SK-N-SH (cell line): Measurements from ENCODE around the gene C16orf92. TPM values are rescaled to one million over a fixed set of nuclear protein-coding genes. Genes with fewer than 3 reads are reported as not detected.

Source experiments
- CTCF ChIA-PET: fragments of 300-600, 350-600 bp; formaldehyde crosslinking; extraction: SDS; loops from one replicate; lab custom pipeline; 2021; lab: Yijun Ruan, JAX
- POLR2A ChIA-PET: fragments of 350-600 bp; sonication (Branson Sonifier 250); formaldehyde crosslinking; extraction: SDS; loops from one replicate; lab custom pipeline; 2020; ENCODE audit warnings: antibody characterized with exemption, inconsistent platforms; lab: Yijun Ruan, JAX
- DNase-seq: peaks from one replicate; pipeline ENCODE4 v3.0.0; 2012
- H2AFZ ChIP-seq: fragments of 200-600 bp; sonication (generic); 2 replicates; pipeline ENCODE4 v1.8.1; 2016; ENCODE audit warnings: antibody characterized with exemption, mild to moderate bottlenecking, low read depth
- H3F3A ChIP-seq: fragments of 200-600 bp; sonication (generic); replicated peaks from 2 replicates; pipeline ENCODE3; 2016; ENCODE audit warnings: antibody characterized with exemption, mild to moderate bottlenecking; ENCODE audit not compliant: insufficient read depth
- H3K27ac ChIP-seq, 2 experiments: fragments of 200-500 bp in 1 of 2; fragments of 200-600 bp in 1 of 2; sonication (Bioruptor generic) in 1 of 2; sonication (generic), shearing (Covaris generic) in 1 of 2; 2 replicates each; pipeline versions ENCODE4 v1.5.1 to v1.6.1; 2014 to 2016; ENCODE audit warnings: low read depth in 2 of 2, inconsistent platforms in 1 of 2, low read length in 1 of 2, mild to moderate bottlenecking in 1 of 2, mixed read lengths in 1 of 2
- H3K27me3 ChIP-seq: fragments of 200-600 bp; sonication (generic), shearing (Covaris generic); 2 replicates; pipeline ENCODE4 v1.6.1; 2016; ENCODE audit warnings: mixed run types; ENCODE audit not compliant: insufficient read depth
- H3K36me3 ChIP-seq, 2 experiments: fragments of 200-500 bp in 1 of 2; fragments of 200-600 bp in 1 of 2; sonication (Bioruptor generic) in 1 of 2; sonication (generic) in 1 of 2; replicated peaks in 1 of 2; 2 replicates each; pipeline versions ENCODE3 to v1.5.1; 2014 to 2016; ENCODE audit warnings: low read length in 1 of 2, mild to moderate bottlenecking in 1 of 2; ENCODE audit not compliant: insufficient read depth in 2 of 2, control insufficient read depth in 1 of 2
- H3K4me1 ChIP-seq, 2 experiments: fragments of 200-500 bp in 1 of 2; fragments of 200-600 bp in 1 of 2; sonication (Bioruptor generic) in 1 of 2; sonication (generic), shearing (Covaris generic) in 1 of 2; 2 replicates each; pipeline versions ENCODE4 v1.5.1 to v1.6.1; 2014 to 2016; ENCODE audit warnings: low read depth in 1 of 2, low read length in 1 of 2, mixed run types in 1 of 2; ENCODE audit not compliant: insufficient read depth in 2 of 2, control insufficient read depth in 1 of 2
- H3K4me2 ChIP-seq: fragments of 200-600 bp; sonication (generic), shearing (Covaris generic); 2 replicates; pipeline ENCODE4 v1.6.1; 2017; ENCODE audit warnings: mixed run types
- H3K4me3 ChIP-seq, 2 experiments: fragments of 200-500 bp in 1 of 2; fragments of 200-600 bp in 1 of 2; sonication (Bioruptor generic) in 1 of 2; sonication (generic), shearing (Covaris generic) in 1 of 2; 2 replicates each; pipeline versions ENCODE4 v1.5.1 to v1.8.1; 2014 to 2016; ENCODE audit warnings: low read depth in 2 of 2, inconsistent platforms in 1 of 2, low read length in 1 of 2, mild to moderate bottlenecking in 1 of 2, mixed read lengths in 1 of 2, moderate library complexity in 1 of 2
- H3K79me2 ChIP-seq: fragments of 200-600 bp; sonication (generic); 2 replicates; pipeline ENCODE4 v1.8.1; 2017; ENCODE audit warnings: mild to moderate bottlenecking; ENCODE audit not compliant: insufficient read depth
- H3K9ac ChIP-seq: fragments of 200-600 bp; sonication (generic); 2 replicates; pipeline ENCODE4 v1.6.1; 2017; ENCODE audit warnings: mixed run types
- H3K9me2 ChIP-seq: fragments of 200-600 bp; sonication (generic); 2 replicates; pipeline ENCODE4 v1.6.1; 2017; ENCODE audit warnings: mixed run types
- H3K9me3 ChIP-seq: fragments of 200-600 bp; sonication (generic); 2 replicates; pipeline ENCODE4 v1.6.1; 2017; ENCODE audit warnings: mixed run types, mild to moderate bottlenecking, moderate library complexity
- H4K20me1 ChIP-seq: fragments of 200-600 bp; sonication (generic); 2 replicates; pipeline ENCODE4 v1.6.1; 2017; ENCODE audit warnings: mild to moderate bottlenecking, mixed run types; ENCODE audit not compliant: insufficient read depth
- GABPA ChIP-seq: IDR thresholded peaks from 2 replicates; pipeline ENCODE4 v1.4.0; 2012; ENCODE audit warnings: low read depth, mild to moderate bottlenecking
- IRF3 ChIP-seq: fragments of 150-350 bp; IDR thresholded peaks from 2 replicates; pipeline ENCODE4 v1.6.1; 2016; ENCODE audit warnings: mild to moderate bottlenecking, low read depth, low read length
- NFIC ChIP-seq: IDR thresholded peaks from 2 replicates; pipeline ENCODE4 v1.4.0; 2012; ENCODE audit warnings: borderline replicate concordance
- REST ChIP-seq: IDR thresholded peaks from 2 replicates; pipeline ENCODE4 v1.6.1; 2012; ENCODE audit warnings: mild to moderate bottlenecking, low read depth, low read length, moderate library complexity
- USF1 ChIP-seq: IDR thresholded peaks from 2 replicates; pipeline ENCODE4 v1.4.0; 2012; ENCODE audit warnings: low read depth, borderline replicate concordance
- ZBTB33 ChIP-seq: IDR thresholded peaks from 2 replicates; pipeline ENCODE4 v1.4.0; 2012; ENCODE audit warnings: low read depth, borderline replicate concordance
- WGBS: methylation state at CpG from one replicate; pipeline ENCODE4 v1.1.6; 2017; ENCODE audit warnings: low lambda C conversion rate; 5-methylcytosine and 5-hydroxymethylcytosine counted together
- polyA plus RNA-seq, 3 experiments: library from polyadenylated mRNA; depleted of rRNA; stranded (reverse); fragments of >200 nt; gene quantifications; 2 replicates each; pipeline ENCODE4 v1.2.3, GENCODE V29; 2012

Gene C16orf92
- polyA plus RNA-seq, 1 of the 3 experiments (the other 2 are of a cell fraction), result not detected

- Histone ChIP-seq H3K9ac (no peak overlapping the region), H3K36me3 (no peaks in the 10 kb centered on the region), H3F3A (no peaks in the 10 kb centered on the region), H2AFZ (no peak overlapping the region), H3K9me3 (no peaks in the 10 kb centered on the region), H3K79me2 (no peaks in the 10 kb centered on the region), H3K4me1 (peaks cover 6 to 28% of the 10 kb centered on the region in 2 experiments; a peak in 2 of 4 replicates), H3K9me2 (no peaks in the 10 kb centered on the region), H3K27me3 (no peaks in the 10 kb centered on the region), H3K27ac (no peak overlapping the region; a peak in 1 of 4 replicates), H3K4me2 (no peak overlapping the region), H4K20me1 (no peaks in the 10 kb centered on the region), H3K4me3 (no peak overlapping the region)
- POLR2A ChIA-PET, result no interaction called here
- TF ChIP-seq REST (peak; percentile 95), ZBTB33 (no peak), IRF3 (no peak), GABPA (no peak), USF1 (no peak), NFIC (no peak)
- CTCF ChIA-PET, result interaction anchor here (1.0 to 1.3 kb wide), 5 partner anchors 21 to 213 kb away, joined by 3 to 4 read pairs (median 3); partner anchors contain the start of gene PAGR1
- 64% methylated on average over 13 of the region's 18 CpGs for WGBS
- DNase-seq, result no peak
Observed at GRCh38 chr16:30028438-30029076, 5.6 kb downstream of the C16orf92 start.
